Measurements from ENCODE around the gene SPRN. TPM values are rescaled to one million over a fixed set of nuclear protein-coding genes. Genes with fewer than 3 reads are reported as not detected.

SPRN gene
- total and polyA plus RNA-seq, 2 of the 4 experiments (the other 2 are of a cell fraction), result 0.36 to 2.3 TPM

DNA sequence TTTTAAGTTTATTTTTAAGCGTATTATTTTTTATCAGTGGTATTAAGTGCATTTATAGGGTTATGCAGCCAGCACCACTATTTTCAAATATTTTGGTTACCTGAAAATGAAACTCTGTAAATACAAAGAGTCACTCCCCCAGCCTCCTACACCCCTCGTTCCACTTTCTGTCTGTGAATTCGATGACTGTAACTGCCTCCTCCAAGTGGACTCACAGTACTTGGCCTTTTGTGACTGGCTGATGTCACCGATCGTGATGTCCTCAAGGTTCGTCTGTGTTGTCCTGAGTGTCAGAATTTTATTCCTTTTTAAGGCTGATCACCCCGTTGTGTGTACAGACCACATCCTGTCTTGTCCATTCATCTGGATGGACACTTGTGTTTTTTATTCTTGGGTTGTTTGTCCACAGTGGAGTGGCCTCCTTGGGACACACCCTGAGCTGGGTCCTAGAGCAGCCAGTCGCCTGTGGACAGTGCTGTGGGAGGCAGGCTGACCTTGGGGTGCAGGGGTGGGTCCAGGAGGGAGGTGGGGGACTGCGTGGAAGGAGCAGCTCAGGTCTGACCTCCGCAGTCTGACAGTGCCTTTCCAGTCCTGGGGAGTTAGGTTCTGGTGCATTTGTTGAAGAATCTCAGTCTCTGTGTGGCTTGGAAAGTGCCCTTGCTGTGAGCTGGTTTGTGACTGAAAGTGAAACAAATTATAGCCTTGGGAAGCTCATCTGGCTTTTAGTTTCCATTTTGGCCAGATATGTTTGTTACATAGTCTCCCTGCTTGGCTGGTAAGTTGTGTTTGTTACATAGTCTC is 23.6 kb downstream of the SPRN start:
- Histone ChIP-seq H3K9me3 (ENCODE audit: control insufficient read depth, insufficient read depth, low read length) (no peaks in the 10 kb centered on the region), H3K4me2 (ENCODE audit: low read depth, low read length) (no peak overlapping the region), H2BK120ac (ENCODE audit: low read depth, low read length) (no peak overlapping the region), H2AK5ac (ENCODE audit: low read depth, low read length) (no peak overlapping the region), H3K9ac (ENCODE audit: low read depth, low read length) (no peak overlapping the region), H2BK15ac (ENCODE audit: low read depth, low read length) (no peak overlapping the region), H3K4ac (ENCODE audit: low read depth, low read length) (no peak overlapping the region), H3K4me1 (ENCODE audit: control insufficient read depth, insufficient read depth, low read length) (peaks cover 2% of the 10 kb centered on the region; the same call in 1 of the 2 replicates), H3K27me3 (ENCODE audit: control insufficient read depth, insufficient read depth, low read length) (no peaks in the 10 kb centered on the region), H2AK9ac (replicated peaks; ENCODE audit: low read depth, low read length, poor library complexity) (no peak overlapping the region), H3K36me3 (ENCODE audit: control insufficient read depth, insufficient read depth, low read length) (peaks cover 55% of the 10 kb centered on the region), H2BK5ac (ENCODE audit: low read depth, low read length, poor library complexity, severe bottlenecking) (no peak overlapping the region), H3K9me1 (ENCODE audit: insufficient read depth, low read length) (peaks cover 9% of the 10 kb centered on the region; the same call in 1 of the 2 replicates), H4K20me1 (ENCODE audit: insufficient read depth, low read length) (peaks cover 5% of the 10 kb centered on the region; the same call in 1 of the 2 replicates), H3K56ac (ENCODE audit: extremely low read depth, insufficient read depth, low read length) (no peak overlapping the region), H3K79me1 (ENCODE audit: low read depth in 1 of 2, low read length in 2 of 2) (peaks cover 28 to 56% of the 10 kb centered on the region in 2 experiments), H3K4me3 (ENCODE audit: insufficient read depth, low read depth, low read length) (no peak overlapping the region), H4K5ac (ENCODE audit: low read depth, low read length) (no peak overlapping the region), H3K18ac (ENCODE audit: low read depth, low read length) (no peak overlapping the region), H3K27ac (ENCODE audit: insufficient read depth, low read length) (no peak overlapping the region), H2BK20ac (ENCODE audit: low read depth, low read length) (no peak overlapping the region), H3K23ac (ENCODE audit: low read depth, low read length) (no peak overlapping the region), H4K91ac (ENCODE audit: insufficient read depth, low read depth, low read length) (no peak overlapping the region), H3K14ac (replicated peaks; ENCODE audit: low read depth, low read length) (no peak overlapping the region), H2AFZ (replicated peaks; ENCODE audit: low read length, poor library complexity) (no peak overlapping the region), H4K8ac (ENCODE audit: low read depth in 2 of 2, low read length in 2 of 2) (no peak overlapping the region)
- dilution Hi-C loops (cut with HindIII; ENCODE audit: low sequenced_read_pairs, unreplicated experiment) (no loop called here), in situ Hi-C loops (cut with MboI; ENCODE audit: low sequenced_read_pairs) (no loop called here), intact Hi-C loops (cut with micrococcal nuclease) (no loop called here)
- POLR2A ChIA-PET (ENCODE audit: unreplicated experiment), result no interaction called here
- DNase-seq (no peak), ATAC-seq (ENCODE audit: low read depth) (no peak)
- no TSS peak for BruUV-seq (replicated peaks)
- CTCF ChIA-PET, result no interaction called here
- WGBS, 2 experiments (ENCODE audit: extremely low coverage in 2 of 2, insufficient read length in 1 of 2), result 100% methylated on average over 3 of the region's 10 CpGs; no CpG with 5 or more reads in 1 of the 2 experiments
- TF ChIP-seq MXI1 (IDR thresholded peaks at IDR 0.05; ENCODE audit: borderline replicate concordance, low read depth, low read length) (no peak), NFE2L2 (IDR thresholded peaks at IDR 0.05; ENCODE audit: low read depth, low read length) (no peak), RCOR1 (IDR thresholded peaks at IDR 0.05; ENCODE audit: insufficient replicate concordance, low read length) (no peak), POLR2A (IDR thresholded peaks at IDR 0.05; ENCODE audit: low read depth, low read length) (no peak), RFX5 (IDR thresholded peaks at IDR 0.05; ENCODE audit: low read depth, low read length) (no peak), FOS (IDR thresholded peaks at IDR 0.05; ENCODE audit: low read depth, low read length) (no peak), CHD1 (IDR thresholded peaks at IDR 0.05; ENCODE audit: low read depth, low read length) (no peak), USF2 (IDR thresholded peaks at IDR 0.05; ENCODE audit: low read depth, low read length) (no peak), RAD21 (IDR thresholded peaks at IDR 0.05; ENCODE audit: low read length) (no peak), BHLHE40 (IDR thresholded peaks at IDR 0.05; ENCODE audit: low read depth, low read length) (no peak), MAZ (IDR thresholded peaks at IDR 0.05; ENCODE audit: borderline replicate concordance, low read depth, low read length) (no peak), SMC3 (IDR thresholded peaks at IDR 0.05; ENCODE audit: low read depth, low read length) (no peak)

Data from IMR-90 (cell line).